GM19193 (cell line): ENCODE results near the gene CUL2.

Experiments
- POLR2A ChIP-seq: IDR thresholded peaks from 4 replicates; pipeline ENCODE4 v1.6.1; 2011; ENCODE audit not compliant: insufficient read depth, insufficient read length; ENCODE audit errors: extremely low read depth

Gene CUL2

DNA sequence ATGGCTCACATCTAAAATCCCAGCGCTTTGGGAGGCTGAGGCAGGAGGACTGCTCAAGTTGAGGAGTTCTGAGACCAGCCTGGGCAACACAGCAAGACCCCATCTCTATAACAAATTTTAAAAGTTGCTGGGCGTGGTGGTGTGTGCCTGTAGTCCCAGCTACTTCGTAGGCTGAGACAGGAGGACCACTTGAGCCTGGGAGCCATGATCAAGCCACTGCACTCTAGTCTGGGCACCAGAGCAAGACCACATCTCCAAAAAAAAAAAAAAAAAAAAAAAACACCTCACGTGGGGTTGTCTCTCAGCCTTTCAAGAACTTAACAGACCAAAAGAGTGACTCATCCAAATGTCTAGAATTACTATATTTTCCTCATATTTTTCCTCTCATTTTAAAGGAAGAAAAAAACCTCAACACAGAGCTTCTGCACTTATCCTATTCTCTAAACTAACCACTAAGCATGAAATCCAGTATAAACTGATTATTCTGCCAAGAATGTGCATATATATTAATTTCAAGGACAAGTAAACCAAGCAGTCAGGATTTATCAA lies 46.3 kb downstream of the CUL2 start:
- no peak for TF ChIP-seq POLR2A

- no peak for TF ChIP-seq POLR2A
Measured at GRCh38 chr10:35042783-35043182, 47.4 kb downstream of the CUL2 start.

DNA sequence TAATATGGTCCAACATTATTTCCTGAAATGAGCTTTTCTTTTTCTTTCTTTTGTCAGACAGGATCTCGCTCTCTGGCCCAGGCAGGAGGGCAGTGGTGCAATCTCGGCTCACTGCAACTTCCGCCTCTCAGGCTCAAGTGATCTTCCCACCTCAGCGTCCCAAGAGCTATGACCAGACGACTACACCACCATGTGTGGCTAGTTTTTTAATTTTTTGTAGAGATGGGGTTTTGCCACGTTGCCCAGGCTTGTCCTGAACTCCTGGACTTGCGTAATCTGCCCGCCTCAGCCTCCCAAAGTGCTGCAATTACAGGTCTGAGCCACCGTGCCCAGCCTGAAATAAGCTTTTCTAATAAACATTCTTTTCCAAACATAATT lies 48.6 kb downstream of the CUL2 start:
- TF ChIP-seq POLR2A, result no peak

DNA sequence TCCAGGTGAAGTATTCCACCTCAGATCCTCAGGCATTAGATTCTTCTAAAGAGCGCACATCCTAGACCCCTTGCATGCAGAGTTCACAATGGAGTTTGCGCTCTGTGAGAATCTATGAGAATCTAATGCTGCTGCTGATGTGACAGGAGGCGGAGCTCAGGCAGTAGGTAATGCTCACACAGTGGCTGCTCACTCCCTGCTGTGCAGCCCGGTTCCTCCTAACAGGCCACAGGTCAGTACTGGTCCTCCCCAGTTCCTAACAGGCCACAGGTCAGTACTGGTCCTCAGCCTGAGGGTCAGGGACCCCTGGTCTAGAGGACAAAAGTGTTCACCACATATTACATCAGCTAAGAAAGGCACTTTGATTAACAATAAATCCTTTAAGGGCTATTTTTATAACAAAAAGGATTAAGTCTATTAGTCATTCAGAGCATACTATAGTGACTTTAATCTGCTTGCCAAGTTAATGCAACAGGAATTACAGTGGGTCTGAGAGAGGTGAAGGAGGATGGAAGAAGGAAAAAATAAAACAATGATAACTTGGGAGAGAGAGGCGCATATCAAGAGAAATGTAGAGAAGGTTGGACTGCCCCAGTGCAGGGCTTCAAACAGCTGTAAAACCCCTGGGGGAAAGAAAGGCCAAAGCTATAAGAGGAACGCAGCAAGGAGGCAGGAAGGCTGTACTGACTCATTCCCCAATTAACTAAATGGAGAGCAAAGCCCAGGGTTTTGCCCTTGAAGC lies 49.2 kb downstream of the CUL2 start:
- TF ChIP-seq POLR2A, result no peak

GRCh38 chr10:35037104-35037503 lies 53.0 kb downstream of the CUL2 start:
- TF ChIP-seq POLR2A, result no peak

DNA sequence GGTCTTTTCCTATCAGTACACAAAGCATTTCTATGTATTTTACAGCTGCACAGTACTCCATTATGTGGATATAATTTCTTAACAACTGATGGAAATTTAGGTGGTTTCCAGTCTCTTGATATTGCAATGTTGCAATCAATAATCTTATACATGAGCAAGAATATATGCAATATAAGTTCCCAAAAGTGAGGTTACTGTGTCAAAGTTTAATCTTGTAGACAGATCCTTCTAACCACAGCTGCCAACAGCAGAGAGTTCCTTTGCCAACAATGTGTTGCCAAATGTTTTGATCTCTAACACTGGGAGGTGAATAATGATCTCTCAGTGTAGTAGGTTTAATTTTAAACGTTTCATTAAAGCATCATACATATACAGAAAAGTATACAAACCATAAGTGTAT lies 54.5 kb downstream of the CUL2 start:
- no peak for TF ChIP-seq POLR2A

DNA sequence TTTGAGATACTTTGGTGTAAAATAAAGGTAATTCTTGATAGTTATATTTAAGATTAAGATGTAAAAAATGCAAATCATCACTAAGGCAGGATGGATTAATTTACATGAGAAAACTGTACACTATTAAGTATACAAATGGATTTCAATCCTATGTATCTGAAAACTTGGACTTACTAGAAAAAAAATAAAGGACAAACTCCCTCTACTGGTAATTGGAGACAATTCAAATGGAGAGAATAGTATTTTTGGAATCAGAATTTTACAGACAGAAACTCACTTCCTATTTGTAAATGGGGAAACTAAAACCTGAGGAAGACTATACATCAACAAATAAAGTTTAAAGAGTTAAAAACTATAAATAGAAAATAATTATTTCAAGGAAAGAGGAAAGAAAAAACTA lies 62.6 kb downstream of the CUL2 start:
- TF ChIP-seq POLR2A, result no peak

DNA sequence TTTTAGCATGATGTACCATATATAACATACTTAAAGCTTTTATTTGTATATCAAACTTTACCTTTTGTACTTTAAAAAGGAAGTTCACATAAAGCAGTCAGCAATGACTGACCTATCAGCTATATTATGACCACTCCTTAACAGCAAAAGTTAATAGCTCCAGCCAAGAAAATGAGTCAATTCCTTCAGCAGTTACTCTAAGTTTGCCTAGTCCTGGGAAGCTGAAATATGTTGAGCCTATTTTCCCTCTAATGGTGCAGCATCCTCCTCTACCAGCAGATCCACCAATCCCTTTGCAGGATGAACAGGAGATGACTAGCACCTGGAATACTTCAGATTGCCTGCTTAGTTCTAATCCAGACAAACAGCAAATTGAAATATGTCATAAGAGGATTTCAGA lies 64.2 kb downstream of the CUL2 start:
- TF ChIP-seq POLR2A, result no peak

DNA sequence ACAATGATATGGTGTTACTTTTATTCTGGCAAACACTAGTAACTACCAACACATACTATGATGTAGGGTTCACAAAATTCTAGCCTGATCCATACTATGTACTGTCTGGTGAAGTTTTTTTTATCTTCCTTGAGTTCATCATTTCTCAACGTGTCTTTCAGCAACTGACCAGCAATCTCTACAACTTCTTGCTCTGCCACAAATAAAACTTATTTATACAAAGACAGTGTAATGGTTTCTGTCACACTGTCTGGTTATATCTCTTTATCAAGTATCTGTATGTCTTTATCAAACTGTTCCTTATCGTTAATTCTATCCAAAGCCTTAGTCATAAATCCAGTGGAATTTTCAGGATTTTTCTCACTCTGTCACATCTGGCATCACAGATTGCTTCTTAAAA lies 69.7 kb downstream of the CUL2 start:
- TF ChIP-seq POLR2A, result no peak

- no peak for TF ChIP-seq POLR2A
Measured at GRCh38 chr10:35019041-35020024, 70.8 kb downstream of the CUL2 start.

DNA sequence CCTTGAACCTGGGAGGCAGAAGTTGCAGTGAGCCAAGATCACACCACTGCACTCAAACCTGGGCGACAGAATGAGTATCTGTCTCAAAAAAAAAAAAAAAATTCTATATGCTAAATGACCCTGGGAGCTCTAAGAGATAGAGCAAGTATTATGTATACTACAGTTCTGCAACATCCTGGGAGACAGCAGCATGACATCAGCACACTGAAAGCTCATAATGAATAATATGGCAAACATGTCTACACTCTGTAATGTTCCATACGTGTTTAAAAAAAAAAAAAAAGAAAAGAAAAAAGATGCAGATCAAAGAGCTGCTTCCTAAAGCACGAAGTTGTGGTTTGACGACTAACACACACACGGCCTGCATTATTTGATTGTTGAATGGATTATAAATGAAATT lies 72.5 kb downstream of the CUL2 start:
- no peak for TF ChIP-seq POLR2A

GRCh38 chr10:35015843-35016408 lies 74.2 kb downstream of the CUL2 start:
- no peak for TF ChIP-seq POLR2A

GRCh38 chr10:35012781-35013180 lies 77.4 kb downstream of the CUL2 start:
- TF ChIP-seq POLR2A, result no peak

- TF ChIP-seq POLR2A, result no peak
Measured at GRCh38 chr10:35011771-35012191, 78.4 kb downstream of the CUL2 start.

DNA sequence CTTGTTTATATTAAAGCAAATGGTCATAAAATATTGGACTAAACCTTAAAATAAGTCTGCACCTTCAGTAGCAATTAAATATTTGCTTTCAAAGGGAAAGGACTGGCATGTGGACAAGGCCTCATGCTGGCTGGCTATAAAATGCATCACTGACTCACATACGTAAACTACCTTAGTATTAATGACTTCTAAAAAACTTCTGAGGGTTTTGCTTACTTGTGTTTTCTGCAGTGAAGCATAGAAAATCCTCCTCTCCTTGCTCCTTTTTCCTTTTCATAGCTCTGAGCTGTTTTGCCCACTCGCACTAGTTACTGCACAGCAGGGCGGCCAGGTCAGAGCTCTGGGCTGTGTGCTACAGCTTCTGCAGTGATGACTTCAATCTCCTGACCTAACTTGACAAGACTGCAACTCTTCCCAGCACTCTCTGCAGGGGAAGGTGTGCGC lies 82.3 kb downstream of the CUL2 start:
- TF ChIP-seq POLR2A, result no peak
